GM19463 (cell line): ENCODE data around the gene TUBGCP2.

Source experiments
- ATAC-seq: cut with Tn5 transposase; IDR thresholded peaks from one replicate; pipeline ENCODE4 v1.9.1; 2021; ENCODE audit warnings: mild to moderate bottlenecking, moderate library complexity; ENCODE audit not compliant: unreplicated experiment

The TUBGCP2 gene

DNA sequence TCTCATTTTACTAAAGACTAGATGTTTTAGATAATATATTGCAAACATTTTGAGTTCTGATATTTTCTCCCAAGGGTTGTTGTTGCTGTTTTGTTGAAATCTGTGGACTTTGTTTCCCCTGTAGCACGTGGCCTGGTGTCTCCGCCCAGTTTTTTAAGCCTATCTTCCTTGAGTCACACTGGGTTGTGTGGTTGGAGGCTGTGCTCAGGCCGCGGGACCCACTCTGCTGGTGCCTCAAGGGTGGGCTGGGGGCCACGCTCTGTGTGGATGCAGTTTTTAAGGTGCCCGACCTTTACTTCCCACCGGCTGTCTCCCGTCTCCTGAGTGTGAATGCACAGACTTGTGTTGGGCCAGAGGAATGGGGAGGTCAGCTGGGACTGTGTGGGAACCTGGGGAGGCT, 34.3 kb upstream of the TUBGCP2 start:
- no peak for ATAC-seq

DNA sequence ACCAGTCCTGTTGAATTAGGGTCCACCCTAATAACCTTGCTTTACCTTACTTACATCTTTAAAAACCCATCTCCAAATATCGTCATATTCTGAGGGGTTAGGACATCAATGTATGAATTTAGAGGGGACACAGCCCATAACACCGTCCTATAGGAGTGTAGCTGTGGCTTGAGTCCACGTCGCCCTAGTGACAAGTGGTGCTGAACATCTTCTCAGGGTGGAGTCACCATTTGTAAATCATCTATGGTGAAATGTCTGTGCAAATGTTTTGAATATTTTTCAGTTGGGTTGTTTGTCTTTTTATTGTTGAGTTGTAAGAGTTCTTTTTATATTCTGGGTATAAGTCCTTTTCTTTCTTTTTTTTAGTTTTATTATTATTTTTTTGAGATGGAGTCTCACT, 33.3 kb upstream of the TUBGCP2 start:
- no peak for ATAC-seq

DNA sequence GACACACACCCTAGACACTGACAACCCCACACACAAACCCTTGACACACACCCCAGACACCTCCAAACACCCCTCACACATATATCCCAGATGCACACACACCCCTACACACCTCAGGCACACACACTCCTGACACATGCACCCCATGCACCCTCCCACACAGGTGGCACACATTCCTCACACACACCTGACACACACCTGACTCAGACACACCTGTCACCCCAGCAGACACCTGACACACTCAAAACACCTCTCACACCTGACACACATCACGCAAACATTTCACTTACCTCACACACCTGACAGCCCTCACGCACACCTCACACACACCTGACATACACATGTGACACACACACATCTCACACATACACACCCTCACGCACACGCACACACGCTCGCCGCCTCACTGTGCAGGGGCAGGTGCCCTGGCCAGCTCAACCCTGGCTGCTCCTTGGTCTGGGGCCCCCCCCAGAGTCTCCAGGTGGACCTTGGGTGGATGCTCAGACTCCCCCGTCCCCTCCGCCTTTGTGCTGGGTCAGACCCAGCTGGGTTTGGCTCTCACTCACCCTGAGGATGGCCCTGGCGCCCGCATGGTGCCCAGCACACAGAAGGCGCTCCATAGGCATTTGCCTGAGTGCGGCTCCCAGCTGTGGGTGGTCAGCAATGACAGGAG, 31.2 kb upstream of the TUBGCP2 start:
- ATAC-seq, result no peak

DNA sequence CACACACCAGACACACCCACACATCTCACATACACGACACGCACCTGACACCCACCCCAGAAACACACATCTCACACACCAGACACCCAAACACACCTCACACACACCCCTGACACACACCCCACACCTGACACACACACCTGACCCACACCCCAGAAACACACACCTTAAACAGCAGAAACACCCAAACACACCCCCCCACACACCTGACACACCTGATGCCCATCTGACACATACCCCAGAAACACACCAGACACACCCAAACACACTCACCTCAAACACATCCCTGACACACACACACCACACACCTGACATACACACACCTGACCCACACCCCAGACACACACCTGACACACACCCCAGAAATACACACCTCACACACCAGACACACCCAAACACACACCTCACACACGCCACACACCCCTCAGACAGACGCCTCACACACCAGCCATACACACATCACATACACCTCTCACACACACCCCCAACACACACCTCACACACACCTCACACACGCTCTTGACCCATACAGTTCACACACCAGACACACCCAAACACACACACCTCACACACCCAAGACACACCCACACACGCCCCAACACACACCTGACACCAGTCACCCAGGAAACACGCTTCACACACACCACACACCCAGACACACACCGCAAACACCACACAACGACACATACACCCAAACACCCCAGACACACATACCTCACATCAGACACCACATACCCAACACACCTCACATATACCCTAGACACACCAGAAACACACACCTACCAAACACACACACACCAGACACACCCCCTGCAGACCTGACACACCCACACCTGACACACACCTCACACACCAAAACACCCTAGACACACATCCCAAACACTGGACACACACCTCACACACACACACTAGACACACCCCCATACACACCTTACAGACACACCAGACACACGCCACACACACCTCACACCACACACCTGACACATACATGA, 29.7 kb upstream of the TUBGCP2 start:
- ATAC-seq, result no peak

DNA sequence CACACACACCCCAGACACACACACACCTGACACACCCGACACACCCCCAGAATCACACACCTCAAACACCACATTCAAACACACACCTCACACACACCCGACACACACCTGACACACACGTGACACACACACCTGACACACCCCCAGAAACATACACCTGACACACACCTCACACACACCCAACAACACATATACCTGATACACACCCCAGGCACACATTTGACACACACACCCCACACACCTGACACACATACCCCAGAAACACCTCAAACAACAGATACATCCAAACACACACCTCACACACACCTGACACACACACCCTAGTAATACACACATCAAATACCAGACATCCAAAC, 28.7 kb upstream of the TUBGCP2 start:
- ATAC-seq, result no peak

DNA sequence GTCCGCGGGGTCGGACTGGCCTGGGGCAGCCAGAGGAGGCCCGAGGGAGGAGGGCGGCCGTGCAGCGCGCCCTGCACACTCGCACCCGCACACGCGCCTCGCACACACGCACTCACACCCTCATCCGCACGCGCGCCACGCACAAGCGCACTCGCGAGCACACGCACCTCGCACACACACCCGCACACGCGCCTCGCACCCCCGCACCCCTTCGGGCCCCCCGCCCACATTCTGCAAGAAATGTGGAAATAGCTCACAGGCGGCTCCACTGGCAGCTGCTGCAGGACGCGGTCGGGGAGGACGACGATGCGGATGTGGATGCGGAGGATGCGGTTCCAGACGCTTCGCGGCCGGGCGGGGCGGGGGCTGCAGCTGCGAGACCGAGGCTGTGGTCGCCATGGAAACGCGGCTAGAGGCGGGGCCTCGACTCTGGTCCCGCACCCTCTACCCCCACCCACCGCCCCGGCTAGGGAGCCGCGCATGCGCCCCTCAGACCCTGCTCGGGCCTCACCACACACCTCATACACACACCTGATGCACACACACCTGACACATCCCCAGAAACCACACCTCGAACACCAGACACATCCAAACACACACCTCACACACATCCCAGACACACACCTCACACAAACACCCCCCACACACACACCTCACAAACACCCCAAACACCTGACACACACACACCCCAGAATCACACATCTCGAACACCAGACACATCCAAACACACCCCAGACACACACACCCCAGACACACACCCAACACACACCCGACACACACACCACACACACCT, 28.1 kb upstream of the TUBGCP2 start, which contains the start of gene CALY:
Gene CALY (minus strand): TSS at position 320 of the 793 bp plus-strand sequence. CDS start 7,907 bp downstream, outside the sequence.
- no peak for ATAC-seq

DNA sequence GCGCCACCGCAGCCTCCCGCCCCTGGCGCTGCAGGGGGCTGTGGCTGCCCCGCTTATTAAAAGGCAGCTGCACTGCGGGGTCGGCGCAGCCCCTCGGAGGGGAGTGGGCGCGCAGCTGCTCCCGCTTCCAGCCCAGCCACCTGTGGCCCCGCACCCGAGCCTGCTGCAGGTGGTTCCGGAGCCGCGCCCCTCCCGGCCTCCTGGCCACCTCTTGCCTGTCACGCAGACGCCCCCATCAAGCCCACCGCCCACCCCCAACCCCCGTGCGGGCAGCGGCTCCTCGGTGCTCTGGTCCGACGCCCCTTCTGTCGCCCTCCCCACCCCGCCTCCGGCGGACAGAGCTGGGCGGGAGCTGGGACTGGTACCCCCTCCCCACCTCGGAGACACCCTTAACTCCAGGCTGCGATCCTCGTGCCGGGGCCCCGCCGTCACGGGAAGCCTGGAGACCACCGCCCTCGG, 27.5 kb upstream of the TUBGCP2 start:
- ATAC-seq, result no peak

DNA sequence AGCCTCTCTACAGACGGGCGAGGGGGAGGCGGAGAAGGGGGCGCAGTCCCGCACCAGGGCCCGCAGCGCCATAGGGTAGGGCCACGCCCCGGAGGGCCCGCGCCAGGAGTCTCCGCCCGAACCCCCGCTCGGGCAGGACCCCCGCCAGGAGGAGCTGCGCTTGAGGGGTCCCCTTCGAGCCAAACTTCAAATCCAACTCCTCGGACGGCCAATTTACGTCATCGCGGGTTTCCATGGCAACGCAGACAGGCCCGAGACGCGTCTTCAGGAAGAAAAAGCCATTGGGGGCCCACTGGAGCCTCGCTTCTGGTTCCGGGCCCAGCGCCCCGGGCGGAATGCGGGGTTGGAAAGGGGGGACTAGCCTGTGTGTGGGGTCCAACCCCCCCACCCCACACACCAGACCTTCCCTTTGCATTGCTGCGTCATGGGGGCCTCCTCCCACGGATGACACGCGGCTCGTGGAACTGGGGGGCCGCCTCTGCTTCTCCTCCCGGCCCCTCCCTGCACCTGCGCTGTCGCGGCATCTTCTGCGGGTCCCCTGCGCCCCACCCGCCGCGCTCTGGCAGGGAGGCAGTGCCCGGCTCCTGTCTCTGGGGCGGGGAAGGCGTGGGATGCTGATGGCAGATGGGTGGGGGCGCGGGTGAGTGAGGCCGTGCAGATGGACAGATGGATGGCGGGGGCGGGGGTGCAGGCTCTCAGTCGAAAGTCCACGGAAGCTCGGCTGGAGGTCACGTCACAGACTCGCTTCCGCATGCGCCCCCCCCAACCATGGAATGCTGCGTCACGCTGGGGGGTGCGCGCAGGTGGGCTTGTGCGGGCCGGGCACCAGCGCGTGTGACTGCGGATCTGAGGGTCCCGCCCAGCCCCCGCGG, 26.8 kb upstream of the TUBGCP2 start:
- no peak for ATAC-seq

DNA sequence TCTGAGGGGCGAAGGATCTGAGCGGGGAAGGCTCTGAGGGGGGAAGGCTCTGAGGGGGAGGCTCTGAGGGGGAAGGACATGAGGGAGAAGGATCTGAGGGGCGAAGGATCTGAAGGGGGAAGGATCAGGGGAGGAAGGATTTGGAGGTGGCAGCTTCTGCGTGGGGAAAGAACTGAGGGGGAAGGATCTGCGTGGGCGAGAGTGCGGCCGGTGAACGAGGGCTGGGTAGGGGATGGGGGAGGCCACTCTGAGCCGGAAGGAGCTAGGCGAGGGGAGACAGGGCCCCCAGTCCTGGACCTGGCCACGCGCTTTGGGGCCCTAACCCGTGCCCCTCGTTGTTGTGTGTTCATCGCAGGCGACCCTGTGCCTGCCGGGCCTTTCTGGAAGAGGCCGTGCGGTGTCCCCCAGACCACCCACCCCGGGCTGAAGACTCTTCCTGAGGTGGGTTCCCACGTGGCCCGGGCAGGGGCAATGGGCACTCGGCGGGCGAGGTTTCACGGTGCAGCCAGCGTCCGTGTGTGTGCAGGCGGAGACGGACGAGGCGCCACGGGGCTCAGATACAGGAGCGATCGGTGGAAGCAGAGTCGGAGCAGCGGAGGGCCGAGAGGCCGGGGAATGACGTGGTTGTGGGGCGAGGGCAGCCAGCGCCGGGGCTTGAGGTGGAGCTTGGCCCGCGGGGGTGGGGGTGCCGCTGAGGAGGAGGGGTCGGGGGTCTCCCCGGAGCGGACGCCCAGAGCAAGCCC, 26.0 kb upstream of the TUBGCP2 start:
- ATAC-seq, result no peak

DNA sequence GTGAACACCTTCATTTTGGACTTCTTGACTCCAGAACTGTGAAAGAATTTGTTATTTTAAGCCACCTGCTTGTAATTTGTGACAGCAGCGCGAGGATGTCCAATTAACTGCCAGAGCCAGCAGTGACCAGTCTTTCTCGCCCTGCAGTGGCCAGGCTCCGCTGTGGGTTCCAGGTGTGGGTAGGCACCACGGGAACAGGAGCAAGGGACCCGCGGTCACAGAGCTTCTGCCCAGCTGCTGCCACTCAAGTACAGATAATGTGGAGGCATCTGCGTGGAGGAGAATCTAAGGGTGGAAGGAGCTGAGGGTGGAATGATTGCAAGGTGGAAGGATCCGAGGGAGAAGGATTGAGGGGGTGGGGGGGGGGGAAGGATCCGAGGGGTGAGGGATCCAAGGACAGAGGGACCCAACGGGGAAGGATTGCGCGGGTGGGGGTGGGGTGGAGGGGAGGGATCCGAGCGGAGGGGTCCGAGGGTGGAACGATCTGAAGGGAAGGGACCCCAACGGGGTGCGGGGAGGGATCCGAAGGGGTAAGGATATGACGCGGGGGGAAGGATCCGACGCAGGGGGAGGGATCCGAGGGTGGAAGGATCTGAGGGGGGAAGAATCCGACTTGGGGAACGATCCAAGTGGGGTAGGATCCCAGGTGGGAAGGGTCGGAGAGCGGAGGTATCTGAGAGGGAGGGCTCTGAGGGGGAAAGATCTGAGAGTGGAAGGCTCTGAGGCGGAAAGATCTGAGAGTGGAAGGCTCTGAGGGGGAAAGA, 24.4 kb upstream of the TUBGCP2 start:
- ATAC-seq, result no peak

DNA sequence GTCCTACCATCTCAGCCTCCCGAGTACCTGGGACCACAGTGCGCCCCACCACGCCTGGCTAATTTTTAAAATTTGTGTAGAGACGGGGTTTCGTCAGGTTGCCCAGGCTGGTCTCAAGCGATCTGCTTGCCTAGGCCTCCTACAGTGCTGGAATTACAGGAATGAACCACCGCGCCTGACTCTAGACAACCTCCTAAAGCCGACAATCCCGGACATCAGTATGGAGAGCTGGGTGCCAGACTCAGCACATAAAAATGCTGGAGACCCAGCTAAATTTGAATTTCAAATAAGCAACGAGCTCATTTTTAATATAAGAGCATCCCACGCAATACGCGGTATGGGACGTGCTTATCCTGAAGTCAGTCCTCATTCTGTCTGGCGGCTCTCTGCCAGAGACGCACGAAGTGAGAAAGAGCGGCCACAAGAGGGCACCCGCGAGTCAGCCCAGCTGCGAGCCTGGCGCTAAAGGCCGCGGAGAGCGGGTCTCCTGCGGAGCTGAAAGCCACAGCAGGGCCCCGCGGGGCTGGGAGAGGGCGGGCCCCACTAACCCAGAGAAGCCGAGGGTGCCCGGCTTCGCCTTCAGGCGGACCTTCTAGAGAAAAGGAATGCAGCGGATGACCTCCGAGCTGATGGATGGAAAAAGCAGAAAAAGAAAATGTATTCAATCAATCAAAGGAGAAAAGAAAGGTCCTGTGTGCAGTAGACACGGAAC, 21.0 kb upstream of the TUBGCP2 start:
- peak; percentile 88 for ATAC-seq

DNA sequence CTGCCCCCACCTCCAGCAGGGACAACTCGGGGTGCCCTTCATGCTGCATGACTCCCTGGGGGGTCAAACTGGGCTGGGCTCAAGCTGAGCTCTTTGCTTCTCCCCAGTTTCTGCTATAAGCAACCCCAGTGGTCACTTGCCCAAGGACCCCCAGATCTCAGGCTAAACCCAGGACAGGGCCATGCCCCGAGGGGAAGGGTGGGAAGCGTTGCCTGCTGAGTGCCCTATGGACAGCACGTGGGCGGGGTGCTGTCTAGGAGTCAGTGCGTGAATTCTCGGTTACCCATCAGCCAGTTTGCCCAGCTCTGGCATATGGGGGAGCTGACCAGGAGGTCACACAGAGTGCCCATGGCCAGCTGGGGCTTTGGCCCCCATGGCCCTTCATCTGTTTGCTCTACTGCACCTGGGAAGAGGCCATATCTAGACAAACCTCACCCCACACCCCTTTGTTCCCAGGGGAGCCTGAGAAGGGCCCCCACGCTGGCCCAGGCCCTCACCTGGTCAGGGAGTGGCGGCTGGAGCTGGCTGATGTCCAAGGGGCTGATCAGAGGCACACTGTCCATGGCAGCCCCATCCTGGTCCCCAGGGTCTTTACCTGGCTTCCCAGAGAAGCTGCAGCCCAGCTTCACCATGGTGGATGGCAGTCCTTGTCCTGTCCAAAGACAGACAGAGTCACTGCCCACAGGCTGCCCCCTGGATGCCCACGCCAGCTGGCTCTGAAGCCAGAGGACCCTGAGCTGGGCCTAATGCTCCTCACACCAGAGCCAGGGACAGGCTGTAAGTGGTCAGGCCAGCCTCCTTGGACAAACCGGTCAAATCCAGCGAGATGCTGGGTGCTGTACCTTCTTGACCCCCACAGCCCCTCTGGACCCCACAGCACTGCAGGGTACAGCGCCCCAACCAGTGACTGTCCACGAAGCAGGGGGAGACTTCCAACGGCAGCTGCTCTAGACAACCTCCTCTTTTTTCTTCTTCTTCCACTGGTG, 20.0 kb upstream of the TUBGCP2 start:
- ATAC-seq, result no peak

DNA sequence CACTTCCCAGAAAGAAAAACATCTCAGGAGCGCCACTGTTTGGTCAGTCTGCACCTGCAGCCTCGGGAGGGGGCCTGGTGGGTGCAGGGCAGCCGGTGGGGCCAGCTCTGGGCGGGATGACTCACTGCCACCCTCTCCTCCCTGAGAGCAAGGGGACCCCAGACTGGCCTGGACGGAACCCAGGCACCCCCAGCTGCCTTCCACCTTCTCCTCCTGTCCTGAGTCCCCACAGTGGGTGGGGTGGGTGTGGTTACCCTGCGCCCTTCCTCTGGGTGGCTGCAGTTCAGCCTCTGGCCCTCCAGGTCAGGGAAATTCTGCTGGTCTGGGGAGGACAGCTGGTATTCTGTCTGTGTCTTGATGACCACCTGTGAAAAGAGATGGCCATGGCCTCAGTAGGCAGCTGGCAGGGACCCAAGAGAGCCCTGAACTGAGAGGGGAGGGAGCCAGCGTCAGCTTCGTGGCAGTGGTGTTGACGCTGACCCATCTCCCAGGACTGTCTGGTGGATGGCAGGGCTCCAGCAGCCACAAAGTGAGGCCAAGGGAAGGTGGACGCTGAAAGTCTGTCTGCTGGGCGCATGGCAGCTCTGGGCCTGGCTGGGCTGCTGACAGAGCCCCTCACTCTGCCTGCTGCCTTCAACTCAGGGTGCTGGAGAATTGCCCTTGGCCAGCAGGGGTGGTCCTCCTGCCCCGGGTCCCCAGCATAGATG, 19.1 kb upstream of the TUBGCP2 start:
- ATAC-seq, result no peak

DNA sequence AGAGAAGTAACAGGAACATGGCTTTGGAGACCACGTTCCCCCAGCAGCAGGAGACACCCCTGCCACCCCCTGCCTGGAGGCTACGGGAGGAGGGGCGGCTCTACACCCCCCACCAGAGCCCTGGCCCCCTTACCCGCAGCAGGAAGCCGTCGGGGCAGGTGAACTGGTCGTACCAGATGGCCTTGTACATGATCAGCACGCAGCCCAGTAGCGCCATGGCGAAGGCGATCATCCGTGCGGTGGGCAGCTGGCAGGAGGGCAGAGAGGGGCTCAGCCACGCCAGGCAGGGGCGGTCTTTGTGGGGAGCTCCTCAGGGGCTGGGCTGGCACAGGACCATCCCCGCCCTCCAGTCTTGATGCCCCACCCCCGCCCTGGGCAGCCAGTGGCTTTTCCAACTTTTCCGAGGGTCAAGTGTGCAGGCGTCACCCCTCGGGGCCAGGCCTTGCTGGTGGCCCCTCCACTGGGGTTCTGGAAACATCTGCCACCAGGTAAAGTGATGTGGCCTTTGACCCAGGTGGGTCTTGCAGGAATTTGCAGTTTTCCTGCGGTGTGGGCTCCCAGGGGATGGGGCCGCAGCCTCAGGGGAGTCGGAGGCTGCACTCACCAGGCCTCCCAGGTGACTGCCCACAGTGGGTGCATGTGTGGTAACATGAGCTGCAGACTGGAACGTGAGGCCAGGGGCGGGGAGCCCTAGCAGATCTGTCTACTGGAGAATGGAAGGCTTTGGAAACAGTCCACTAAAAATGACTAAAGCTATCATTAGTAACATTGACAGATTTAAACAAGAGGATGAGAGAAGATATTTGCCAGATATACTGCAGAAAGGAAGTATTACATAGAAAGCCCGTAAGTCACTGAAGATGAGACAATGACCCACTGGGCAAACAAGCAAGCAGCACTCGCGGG, 18.3 kb upstream of the TUBGCP2 start:
- ATAC-seq, result no peak

DNA sequence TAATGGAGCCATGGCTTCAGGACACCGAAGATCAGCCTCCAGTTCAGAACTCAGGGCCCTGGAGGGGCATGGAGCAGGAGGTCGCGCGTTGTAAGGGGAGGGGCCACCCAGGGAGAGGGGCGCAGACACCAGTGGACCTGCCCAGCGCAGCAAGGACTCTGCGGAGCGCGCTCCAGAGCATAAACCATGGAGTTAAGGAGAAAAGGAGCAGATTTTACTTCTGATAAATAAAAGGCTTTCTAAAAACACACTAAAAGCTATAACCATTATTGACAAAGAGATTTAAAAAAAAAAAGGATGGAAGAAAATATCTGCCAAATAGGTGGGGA, 17.5 kb upstream of the TUBGCP2 start:
- no peak for ATAC-seq
